Smooth muscle cell (in vitro differentiated cells): ENCODE measurements around the gene ARRB2. TPM values are rescaled to one million over a fixed set of nuclear protein-coding genes. Genes with fewer than 3 reads are reported as not detected.

ENCODE experiments used
- DNase-seq: peaks from one replicate; lab custom pipeline; 2025; ENCODE audit not compliant: unreplicated experiment; lab: John Stamatoyannopoulos, UW
- H2AFZ ChIP-seq: fragments of 200-600 bp; sonication (generic); 2 replicates; pipeline ENCODE4 v1.6.0; 2016; ENCODE audit warnings: antibody characterized with exemption, low read depth, mild to moderate bottlenecking
- H3F3A ChIP-seq: fragments of 200-600 bp; sonication (generic); 2 replicates; pipeline ENCODE4 v1.6.0; 2017; ENCODE audit warnings: antibody characterized with exemption, low read depth
- H3K27ac ChIP-seq: fragments of 200-600 bp; sonication (generic); 2 replicates; pipeline ENCODE4 v1.5.1; 2016; ENCODE audit warnings: low read depth, mild to moderate bottlenecking
- H3K27me3 ChIP-seq: fragments of 200-600 bp; sonication (generic); 2 replicates; pipeline ENCODE4 v1.6.1; 2016; ENCODE audit warnings: low read depth, mild to moderate bottlenecking
- H3K36me3 ChIP-seq: fragments of 200-600 bp; sonication (generic); 2 replicates; pipeline ENCODE4 v1.5.1; 2016; ENCODE audit warnings: low read depth
- H3K4me1 ChIP-seq: fragments of 200-600 bp; sonication (generic); 2 replicates; pipeline ENCODE4 v1.5.1; 2016; ENCODE audit warnings: low read depth
- H3K4me2 ChIP-seq: fragments of 200-600 bp; sonication (generic); 2 replicates; pipeline ENCODE4 v1.6.0; 2016; ENCODE audit warnings: mild to moderate bottlenecking
- H3K4me3 ChIP-seq: fragments of 200-600 bp; sonication (generic); 2 replicates; pipeline ENCODE4 v1.5.1; 2016; ENCODE audit warnings: mild to moderate bottlenecking
- H3K79me2 ChIP-seq: fragments of 200-600 bp; sonication (generic); 2 replicates; pipeline ENCODE4 v1.6.0; 2016; ENCODE audit warnings: low read depth, mild to moderate bottlenecking
- H3K9ac ChIP-seq: fragments of 200-600 bp; sonication (generic); 2 replicates; pipeline ENCODE4 v1.6.0; 2016; ENCODE audit warnings: low read depth
- H3K9me3 ChIP-seq: fragments of 200-600 bp; sonication (generic); replicated peaks from 2 replicates; pipeline ENCODE4 v1.5.1; 2016; ENCODE audit warnings: low read depth
- H4K20me1 ChIP-seq: fragments of 200-600 bp; sonication (generic); 2 replicates; pipeline ENCODE4 v1.6.0; 2016; ENCODE audit warnings: low read depth
- CTCF ChIP-seq: fragments of 200-600 bp; sonication (generic); IDR thresholded peaks from 2 replicates; pipeline ENCODE4 v1.5.1; 2017; ENCODE audit warnings: borderline replicate concordance, mild to moderate bottlenecking, antibody characterized with exemption; ENCODE audit not compliant: insufficient read depth, poor library complexity, severe bottlenecking
- WGBS: methylation state at CpG from one replicate; pipeline ENCODE4 v1.1.7; 2016; ENCODE audit warnings: low lambda C conversion rate; 5-methylcytosine and 5-hydroxymethylcytosine counted together
- polyA plus RNA-seq: library from polyadenylated mRNA; unstranded; fragments of >200 nt; fragmentation: Nextera tagmentation; extraction: Ambion mirVana; gene quantifications from 2 replicates; pipeline ENCODE4 v1.2.1, GENCODE V29; 2016
- total RNA-seq: library from RNA; depleted of rRNA; stranded (reverse); fragments of >200 nt; gene quantifications from 2 replicates; pipeline ENCODE4 v1.2.3, GENCODE V29; 2014

The ARRB2 gene
- 1.1 and 4.0 TPM in 2 replicates for total RNA-seq
- 6.6 and 7.6 TPM in 2 replicates for polyA plus RNA-seq

DNA sequence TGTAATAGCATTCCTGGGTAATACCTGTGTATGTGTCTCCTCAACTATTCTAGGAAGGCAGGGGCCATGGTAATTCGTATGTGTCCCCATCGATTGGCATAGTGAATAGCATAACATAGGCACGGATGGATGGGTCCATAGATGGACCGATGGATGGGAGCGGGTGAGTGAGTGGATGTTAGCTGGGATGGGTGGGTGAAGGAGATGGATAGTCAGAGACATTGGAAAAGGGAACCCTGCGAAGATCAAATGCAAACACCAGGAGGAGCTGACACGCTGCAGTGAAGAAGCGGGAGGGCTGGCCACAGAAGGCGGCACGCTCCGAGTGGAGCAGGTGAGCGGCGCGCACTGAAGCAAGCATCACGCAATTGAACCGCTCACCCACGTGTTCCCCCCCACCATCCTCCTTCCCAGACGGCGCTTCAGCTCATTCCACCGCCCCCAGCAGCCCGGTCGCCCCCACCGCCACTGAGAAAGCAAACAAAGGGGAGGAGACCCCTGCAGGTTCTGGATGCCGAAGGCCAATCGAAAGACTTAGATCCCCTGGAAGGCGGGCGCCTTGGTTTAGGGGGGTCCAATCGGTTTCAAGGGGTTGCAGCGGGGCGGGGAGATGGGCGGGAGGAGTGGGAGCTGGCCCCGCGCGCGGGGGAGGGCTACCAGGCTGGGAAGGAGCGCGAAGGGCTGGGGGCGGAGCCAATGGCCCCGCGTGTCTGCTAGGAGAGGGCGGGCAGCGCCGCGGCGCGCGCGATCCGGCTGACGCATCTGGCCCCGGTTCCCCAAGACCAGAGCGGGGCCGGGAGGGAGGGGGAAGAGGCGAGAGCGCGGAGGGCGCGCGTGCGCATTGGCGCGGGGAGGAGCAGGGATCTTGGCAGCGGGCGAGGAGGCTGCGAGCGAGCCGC lies at the start of gene ARRB2:
TSS of gene ARRB2 (plus strand) at position 839 of the 899 bp plus-strand sequence. CDS start 90 bp downstream, outside the sequence.
- Histone ChIP-seq H3K27me3 (no peaks in the 10 kb centered on the region), H3F3A (no peaks in the 10 kb centered on the region), H3K9me3 (no peaks in the 10 kb centered on the region), H4K20me1 (no peaks in the 10 kb centered on the region), H3K79me2 (no peaks in the 10 kb centered on the region), H2AFZ (peak within 1 kb of the TSS; percentile 90), H3K9ac (peak within 1 kb of the TSS; percentile 66), H3K4me1 (peaks cover 6% of the 10 kb centered on the region), H3K4me2 (peak within 1 kb of the TSS; percentile 97), H3K36me3 (no peaks in the 10 kb centered on the region), H3K4me3 (peak within 1 kb of the TSS; percentile 72), H3K27ac (peak within 1 kb of the TSS; percentile 73)
- peak; percentile 43 for TF ChIP-seq CTCF
- WGBS: under 1% methylated on average over 22 of the region's 67 CpGs
- peak; percentile 95 for DNase-seq

DNA sequence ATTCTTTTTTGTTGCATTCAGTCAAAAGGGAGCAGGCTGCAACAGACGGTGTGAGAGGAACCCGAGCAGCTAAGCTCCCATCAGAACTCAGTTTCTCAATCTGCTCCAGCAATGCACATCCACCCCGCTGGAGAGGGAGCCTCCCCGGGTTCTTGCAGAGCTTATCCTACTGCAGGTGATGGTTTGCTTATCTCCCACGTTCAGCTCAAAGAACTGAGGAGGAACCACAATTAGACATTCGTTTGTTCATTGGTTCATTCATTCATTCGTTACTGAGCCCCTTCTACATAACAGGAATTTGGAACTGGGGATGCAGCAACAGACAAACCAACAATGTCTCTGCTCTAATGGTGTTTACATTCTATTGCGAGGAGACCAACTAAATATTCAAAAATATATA lies 46.7 kb upstream of the ARRB2 start:
- 94% methylated on average over 8 of the region's 8 CpGs for WGBS
- H3K27ac ChIP-seq: no peak overlapping the region
- H3K9me3 ChIP-seq: no peaks in the 10 kb centered on the region
- no peaks in the 10 kb centered on the region for H3K4me1 ChIP-seq
- TF ChIP-seq CTCF: no peak
- H3K79me2 ChIP-seq: no peaks in the 10 kb centered on the region
- no peak overlapping the region for H3K4me3 ChIP-seq
- H3K4me2 ChIP-seq: no peak overlapping the region
- no peak for DNase-seq
- H3K9ac ChIP-seq: no peak overlapping the region
- H2AFZ ChIP-seq: no peak overlapping the region
- peaks cover 18% of the 10 kb centered on the region for H3F3A ChIP-seq
- no peaks in the 10 kb centered on the region for H3K27me3 ChIP-seq
- no peaks in the 10 kb centered on the region for H4K20me1 ChIP-seq
- H3K36me3 ChIP-seq: no peaks in the 10 kb centered on the region

DNA sequence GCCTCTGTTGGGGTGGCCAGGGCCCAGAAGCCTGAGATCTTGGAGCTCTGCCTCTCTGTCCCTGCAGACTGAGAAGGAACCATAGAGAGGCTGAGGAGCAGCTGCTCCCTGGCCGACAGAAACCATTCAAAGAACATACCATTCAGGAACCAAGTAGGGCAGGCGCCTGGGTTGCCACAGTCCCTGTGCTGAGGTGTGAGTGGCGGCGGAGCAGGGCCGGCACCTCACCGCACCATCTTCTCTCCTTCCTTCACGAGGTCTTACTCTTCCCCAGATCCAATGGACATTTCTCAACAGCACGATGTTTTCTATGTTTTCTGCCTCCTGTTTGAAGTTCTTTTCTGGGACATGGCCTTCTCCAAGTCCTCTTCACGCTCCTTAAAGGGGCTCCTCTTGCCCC lies 46.2 kb upstream of the ARRB2 start:
- H3K79me2 ChIP-seq: no peaks in the 10 kb centered on the region
- TF ChIP-seq CTCF: no peak
- H3K27me3 ChIP-seq: no peaks in the 10 kb centered on the region
- WGBS: 91% methylated on average over 9 of the region's 9 CpGs
- H3K4me2 ChIP-seq: no peak overlapping the region
- no peak overlapping the region for H3K9ac ChIP-seq
- no peak overlapping the region for H3K27ac ChIP-seq
- no peak overlapping the region for H2AFZ ChIP-seq
- no peaks in the 10 kb centered on the region for H3K36me3 ChIP-seq
- H3K9me3 ChIP-seq: no peaks in the 10 kb centered on the region
- DNase-seq: no peak
- no peaks in the 10 kb centered on the region for H3K4me1 ChIP-seq
- peaks cover 12% of the 10 kb centered on the region for H3F3A ChIP-seq
- no peaks in the 10 kb centered on the region for H4K20me1 ChIP-seq
- no peak overlapping the region for H3K4me3 ChIP-seq
